ENCODE measurements around the gene VWDE. TPM values are rescaled to one million over a fixed set of nuclear protein-coding genes. Genes with fewer than 3 reads are reported as not detected.

The VWDE gene
- total and polyA plus RNA-seq, 2 experiments from 2014 or later = 0.13 to 2.1 TPM

- Histone ChIP-seq H3K27ac (no peak overlapping the region), H4K20me1 (ENCODE audit: insufficient read depth, poor library complexity, severe bottlenecking) (no peaks in the 10 kb centered on the region), H3K4me2 (no peak overlapping the region), H3K9me3 (ENCODE audit: low read depth) (no peaks in the 10 kb centered on the region), H3K36me3 (replicated peaks; ENCODE audit: insufficient read depth, low read depth) (no peaks in the 10 kb centered on the region), H3K79me2 (no peaks in the 10 kb centered on the region), H3K4me3 (no peak overlapping the region), H3K9me2 (replicated peaks; ENCODE audit: insufficient read depth) (no peaks in the 10 kb centered on the region), H3K4me1 (ENCODE audit: insufficient read depth) (no peaks in the 10 kb centered on the region), H3K27me3 (no peaks in the 10 kb centered on the region), H2AFZ (no peak overlapping the region)
- TF ChIP-seq EZH2 (IDR thresholded peaks at IDR 0.05; ENCODE audit: borderline replicate concordance) (no peak), CTCF (IDR thresholded peaks at IDR 0.05; ENCODE audit: poor library complexity) (no peak), EZH2phosphoT487 (IDR thresholded peaks at IDR 0.05; ENCODE audit: low read depth, severe bottlenecking, unreplicated experiment) (no peak)
- DNase-seq (ENCODE audit: low spot score) = no peak
- WGBS (ENCODE audit: low lambda C conversion rate, missing lambda C conversion rate) = 64% methylated on average over 3 of the region's 3 CpGs
Observed at GRCh38 chr7:12316925-12317324, 86.7 kb downstream of the VWDE start.

- Histone ChIP-seq H2AFZ (no peak overlapping the region), H3K4me1 (ENCODE audit: insufficient read depth) (no peaks in the 10 kb centered on the region), H3K4me3 (no peak overlapping the region), H3K27ac (no peak overlapping the region), H3K9me3 (ENCODE audit: low read depth) (no peaks in the 10 kb centered on the region), H3K4me2 (no peak overlapping the region), H4K20me1 (ENCODE audit: insufficient read depth, poor library complexity, severe bottlenecking) (no peaks in the 10 kb centered on the region), H3K79me2 (no peaks in the 10 kb centered on the region), H3K9me2 (replicated peaks; ENCODE audit: insufficient read depth) (no peaks in the 10 kb centered on the region), H3K36me3 (replicated peaks; ENCODE audit: insufficient read depth, low read depth) (no peaks in the 10 kb centered on the region), H3K27me3 (no peaks in the 10 kb centered on the region)
- peak; percentile 23 for DNase-seq (ENCODE audit: low spot score)
- TF ChIP-seq CTCF (IDR thresholded peaks at IDR 0.05; ENCODE audit: poor library complexity) = no peak
- TF ChIP-seq EZH2 (IDR thresholded peaks at IDR 0.05; ENCODE audit: borderline replicate concordance) = no peak
- TF ChIP-seq EZH2phosphoT487 (IDR thresholded peaks at IDR 0.05; ENCODE audit: low read depth, severe bottlenecking, unreplicated experiment) = no peak
Observed at GRCh38 chr7:12315049-12315448, 88.6 kb downstream of the VWDE start.

GRCh38 chr7:12314199-12314598, 89.5 kb downstream of the VWDE start:
- no peaks in the 10 kb centered on the region for H4K20me1 ChIP-seq (ENCODE audit: insufficient read depth, poor library complexity, severe bottlenecking)
- no peak overlapping the region for H3K4me3 ChIP-seq
- H3K9me3 ChIP-seq (ENCODE audit: low read depth) = no peaks in the 10 kb centered on the region
- no peak overlapping the region for H2AFZ ChIP-seq
- no peak overlapping the region for H3K27ac ChIP-seq
- TF ChIP-seq CTCF (IDR thresholded peaks at IDR 0.05; ENCODE audit: poor library complexity) = no peak
- H3K4me1 ChIP-seq (ENCODE audit: insufficient read depth) = no peaks in the 10 kb centered on the region
- no peaks in the 10 kb centered on the region for H3K36me3 ChIP-seq (replicated peaks; ENCODE audit: insufficient read depth, low read depth)
- no peaks in the 10 kb centered on the region for H3K9me2 ChIP-seq (replicated peaks; ENCODE audit: insufficient read depth)
- no peak for DNase-seq (ENCODE audit: low spot score)
- H3K4me2 ChIP-seq = no peak overlapping the region
- no peaks in the 10 kb centered on the region for H3K27me3 ChIP-seq
- H3K79me2 ChIP-seq = no peaks in the 10 kb centered on the region

GRCh38 chr7:12305502-12305901, 98.2 kb downstream of the VWDE start:
- no peaks in the 10 kb centered on the region for H3K27me3 ChIP-seq
- no peaks in the 10 kb centered on the region for H3K9me3 ChIP-seq (ENCODE audit: low read depth)
- DNase-seq (ENCODE audit: low spot score) = no peak
- H3K79me2 ChIP-seq = no peaks in the 10 kb centered on the region
- no peaks in the 10 kb centered on the region for H3K36me3 ChIP-seq (replicated peaks; ENCODE audit: insufficient read depth, low read depth)
- no peak overlapping the region for H3K4me3 ChIP-seq
- TF ChIP-seq EZH2 (IDR thresholded peaks at IDR 0.05; ENCODE audit: borderline replicate concordance) (no peak), CTCF (IDR thresholded peaks at IDR 0.05; ENCODE audit: poor library complexity) (no peak), EZH2phosphoT487 (IDR thresholded peaks at IDR 0.05; ENCODE audit: low read depth, severe bottlenecking, unreplicated experiment) (no peak)
- no peaks in the 10 kb centered on the region for H3K4me1 ChIP-seq (ENCODE audit: insufficient read depth)
- no peak overlapping the region for H2AFZ ChIP-seq
- H4K20me1 ChIP-seq (ENCODE audit: insufficient read depth, poor library complexity, severe bottlenecking) = no peaks in the 10 kb centered on the region
- no peak overlapping the region for H3K4me2 ChIP-seq
- no peak overlapping the region for H3K27ac ChIP-seq
- H3K9me2 ChIP-seq (replicated peaks; ENCODE audit: insufficient read depth) = no peaks in the 10 kb centered on the region

Data from hepatocyte (in vitro differentiated cells).